Thymus (tissue), 11 donors: ENCODE data around the gene TMEM59L. TPM values are rescaled to one million over a fixed set of nuclear protein-coding genes. Genes with fewer than 3 reads are reported as not detected.

Source experiments
- DNase-seq, 9 donors: peaks; one replicate each; pipeline ENCODE4 v3.0.0-alpha.2; 2013; ENCODE audit warnings: low spot score in 9 of 9, low read depth in 6 of 9, missing footprints in 1 of 9
- H3K27ac ChIP-seq, 2 donors: one replicate each; pipeline ENCODE4 v1.5.1; 2013; ENCODE audit warnings: control low read depth in 1 of 2, low read depth in 1 of 2, low read length in 1 of 2, mild to moderate bottlenecking in 1 of 2, moderate library complexity in 1 of 2
- H3K27me3 ChIP-seq, 2 donors: one replicate each; pipeline ENCODE4 v1.5.1; 2013; ENCODE audit warnings: low read length in 1 of 2; ENCODE audit not compliant: control insufficient read depth in 2 of 2, insufficient read depth in 1 of 2
- H3K36me3 ChIP-seq, 2 donors: one replicate each; pipeline ENCODE4 v1.5.1; 2013; ENCODE audit warnings: low read length in 1 of 2, mild to moderate bottlenecking in 1 of 2, moderate library complexity in 1 of 2; ENCODE audit not compliant: control insufficient read depth in 2 of 2, insufficient read depth in 2 of 2
- H3K4me1 ChIP-seq, 2 donors: one replicate each; pipeline ENCODE4 v1.5.1; 2013; ENCODE audit warnings: low read length in 2 of 2; ENCODE audit not compliant: control insufficient read depth in 2 of 2, insufficient read depth in 2 of 2
- H3K4me3 ChIP-seq, 2 donors: one replicate each; pipeline ENCODE4 v1.5.1; 2013; ENCODE audit warnings: low read length in 2 of 2, control low read depth in 1 of 2, mild to moderate bottlenecking in 1 of 2
- H3K9me3 ChIP-seq, 2 donors: one replicate each; pipeline ENCODE4 v1.5.1; 2013; ENCODE audit warnings: low read length in 1 of 2, mild to moderate bottlenecking in 1 of 2; ENCODE audit not compliant: control insufficient read depth in 2 of 2, insufficient read depth in 1 of 2
- WGBS: extraction: QIAGEN DNeasy Blood & Tissue Kit; methylation state at CpG from one replicate; pipeline ENCODE4 v1.1.7; 2013; 5-methylcytosine and 5-hydroxymethylcytosine counted together
- polyA plus RNA-seq: library from polyadenylated mRNA; stranded (reverse); fragments of 200-250 nt; gene quantifications from one replicate; pipeline ENCODE4 v1.2.3, GENCODE V29; 2013
- total RNA-seq: library from RNA; stranded (reverse); fragments of 120-200 nt; gene quantifications from one replicate; pipeline ENCODE4 v1.2.4, GENCODE V29; 2013
- donor health status: healthy.

Gene TMEM59L
- total and polyA plus RNA-seq, 2 donors: 0.96 TPM; not detected in 1

GRCh38 chr19:18586306-18586705 is 26.4 kb upstream of the TMEM59L start:
- peaks cover 13 to 31% of the 10 kb centered on the region in 2 donors for H3K4me1 ChIP-seq

GRCh38 chr19:18587561-18587960 is 25.1 kb upstream of the TMEM59L start:
- 94% methylated on average over 12 of the region's 12 CpGs for WGBS
- H3K4me3 ChIP-seq: no peak overlapping the region
- H3K4me1 ChIP-seq: peaks cover 13 to 31% of the 10 kb centered on the region in 2 donors
- no peaks in the 10 kb centered on the region for H3K27me3 ChIP-seq
- H3K36me3 ChIP-seq: peaks cover 10% of the 10 kb centered on the region in 2 donors
- no peak for DNase-seq
- peak overlapping the region in 1 of 2 donors; percentile 8 for H3K27ac ChIP-seq
- H3K9me3 ChIP-seq: no peaks in the 10 kb centered on the region

More at GRCh38 chr19:18586306-18586705, 26.4 kb upstream of the TMEM59L start:
- 64% methylated on average over 2 of the region's 2 CpGs for WGBS
- H3K4me3 ChIP-seq: no peak overlapping the region
- no peaks in the 10 kb centered on the region for H3K27me3 ChIP-seq
- H3K9me3 ChIP-seq: no peaks in the 10 kb centered on the region
- H3K27ac ChIP-seq: no peak overlapping the region
- no peak for DNase-seq
- peaks cover 6 to 7% of the 10 kb centered on the region in 2 donors for H3K36me3 ChIP-seq

GRCh38 chr19:18587962-18588610 is 24.6 kb upstream of the TMEM59L start:
- Histone ChIP-seq H3K9me3 (no peaks in the 10 kb centered on the region), H3K27me3 (peaks cover 0 to 4% of the 10 kb centered on the region in 2 donors), H3K36me3 (peaks cover 10% of the 10 kb centered on the region in 2 donors), H3K27ac (peak overlapping the region; percentile 96 to 99), H3K4me1 (peaks cover 13 to 31% of the 10 kb centered on the region in 2 donors), H3K4me3 (peak overlapping the region; percentile 64 to 88)
- WGBS: 39% methylated on average over 16 of the region's 16 CpGs
- DNase-seq: peak in 1 of 9 donors; percentile 42

GRCh38 chr19:18588611-18589379 is 23.9 kb upstream of the TMEM59L start, which contains the start of gene REX1BD:
TSS of gene REX1BD (plus strand) at chr19:18588798. CDS start at chr19:18588802, 4 bp downstream.
- H3K9me3 ChIP-seq: no peaks in the 10 kb centered on the region
- under 1% methylated on average over 72 of the region's 72 CpGs for WGBS
- H3K4me3 ChIP-seq: peak within 1 kb of the TSS; percentile 64 to 88
- DNase-seq: peak; percentile 77 to 96 (median 88)
- peaks cover 7 to 11% of the 10 kb centered on the region in 2 donors for H3K27me3 ChIP-seq
- H3K36me3 ChIP-seq: peaks cover 10% of the 10 kb centered on the region in 2 donors
- peak within 1 kb of the TSS; percentile 96 to 99 for H3K27ac ChIP-seq
- peaks cover 13 to 37% of the 10 kb centered on the region in 2 donors for H3K4me1 ChIP-seq

- Histone ChIP-seq H3K4me3 (peak overlapping the region; percentile 64 to 88), H3K27ac (peak overlapping the region; percentile 96 to 99), H3K36me3 (peaks cover 10% of the 10 kb centered on the region in 2 donors), H3K9me3 (no peaks in the 10 kb centered on the region), H3K4me1 (peaks cover 21 to 44% of the 10 kb centered on the region in 2 donors), H3K27me3 (peaks cover 13 to 19% of the 10 kb centered on the region in 2 donors)
- peak in 3 of 9 donors; percentile 46 to 60 (median 57) for DNase-seq
- 25% methylated on average over 52 of the region's 52 CpGs for WGBS
These were observed 23.0 kb upstream of the TMEM59L start for GRCh38 chr19:18589380-18590272.

GRCh38 chr19:18590273-18591272 is 22.1 kb upstream of the TMEM59L start:
- Histone ChIP-seq H3K4me1 (peaks cover 23 to 47% of the 10 kb centered on the region in 2 donors), H3K9me3 (no peaks in the 10 kb centered on the region), H3K27me3 (peaks cover 22 to 28% of the 10 kb centered on the region in 2 donors), H3K4me3 (no peak overlapping the region), H3K36me3 (peaks cover 10% of the 10 kb centered on the region in 2 donors), H3K27ac (no peak overlapping the region)
- 86% methylated on average over 40 of the region's 40 CpGs for WGBS
- DNase-seq: peak in 3 of 9 donors; percentile 27 to 68 (median 51)

- DNase-seq: no peak
- Histone ChIP-seq H3K36me3 (peaks cover 10% of the 10 kb centered on the region in 2 donors), H3K27ac (no peak overlapping the region), H3K4me1 (peaks cover 23 to 45% of the 10 kb centered on the region in 2 donors), H3K4me3 (no peak overlapping the region), H3K9me3 (no peaks in the 10 kb centered on the region), H3K27me3 (peaks cover 33 to 41% of the 10 kb centered on the region in 2 donors)
- 97% methylated on average over 22 of the region's 22 CpGs for WGBS
These were observed 20.8 kb upstream of the TMEM59L start for GRCh38 chr19:18591735-18592385.
